HepG2 (cell line): ENCODE data around the gene TMEM214. TPM values are rescaled to one million over a fixed set of nuclear protein-coding genes. Genes with fewer than 3 reads are reported as not detected.
A peak's percentile ranks its signal among the peaks of the same experiment; 100 is the strongest.

Experiments used
- ARHGAP35 ChIP-seq: sonication (generic); formaldehyde crosslinking; IDR thresholded peaks from 2 replicates; pipeline ENCODE4 v1.9.0; 2022; ENCODE audit warnings: mild to moderate bottlenecking, inconsistent platforms, moderate library complexity, missing genetic modification reagents, borderline replicate concordance
- ATRX ChIP-seq: sonication (generic); formaldehyde crosslinking; IDR thresholded peaks from 2 replicates; pipeline ENCODE4 v1.4.0; 2020; ENCODE audit warnings: missing genetic modification reagents, borderline replicate concordance
- CREB1 ChIP-seq, 2 experiments: fragments of 450-650 bp in 1 of 2; IDR thresholded peaks; 2 replicates each; pipeline ENCODE4 v1.6.1; 2016 to 2017; ENCODE audit warnings: control low read depth in 1 of 2, mild to moderate bottlenecking in 1 of 2, missing compliant biosample characterization in 1 of 2, missing genetic modification characterization in 1 of 2
- DNMT1 ChIP-seq: sonication (generic); formaldehyde crosslinking; IDR thresholded peaks from 2 replicates; pipeline ENCODE4 v1.5.1; 2020; ENCODE audit warnings: mild to moderate bottlenecking, missing genetic modification reagents
- EEA1 ChIP-seq: sonication (generic); formaldehyde crosslinking; IDR thresholded peaks from 2 replicates; pipeline ENCODE4 v1.5.1; 2020; ENCODE audit warnings: mild to moderate bottlenecking, missing genetic modification reagents, borderline replicate concordance
- FOXP1 ChIP-seq, 2 experiments: fragments of 450-650 bp in 1 of 2; IDR thresholded peaks; 2 replicates each; pipeline ENCODE4 v1.6.1; 2017 to 2018; ENCODE audit warnings: antibody characterized with exemption in 1 of 2
- HIVEP1 ChIP-seq: sonication (generic); formaldehyde crosslinking; IDR thresholded peaks from 2 replicates; pipeline ENCODE4 v1.4.0; 2020; ENCODE audit warnings: mild to moderate bottlenecking, missing genetic modification reagents
- HNRNPLL ChIP-seq: fragments of 200-400 bp; formaldehyde crosslinking; IDR thresholded peaks from 2 replicates; pipeline ENCODE4 v1.6.1; 2017; ENCODE audit warnings: mild to moderate bottlenecking, low read depth, low read length; ENCODE audit not compliant: poor library complexity, severe bottlenecking
- IRF2 ChIP-seq: IDR thresholded peaks from 2 replicates; pipeline ENCODE4 v1.6.1; 2018; ENCODE audit warnings: missing genetic modification reagents, missing compliant biosample characterization
- JUND ChIP-seq: sonication (generic); formaldehyde crosslinking; IDR thresholded peaks from 2 replicates; pipeline ENCODE4 v1.8.0; 2022; ENCODE audit warnings: mild to moderate bottlenecking, missing genetic modification reagents
- MED13 ChIP-seq: sonication (generic); formaldehyde crosslinking; IDR thresholded peaks from 2 replicates; pipeline ENCODE4 v1.5.0; 2020; ENCODE audit warnings: missing genetic modification reagents
- PAX8 ChIP-seq: sonication (generic); formaldehyde crosslinking; IDR thresholded peaks from 2 replicates; pipeline ENCODE4 v1.8.0; 2022; ENCODE audit warnings: mild to moderate bottlenecking, missing genetic modification reagents, borderline replicate concordance
- POLR2AphosphoS5 ChIP-seq: IDR thresholded peaks from 2 replicates; pipeline ENCODE4 v1.6.1; 2012; ENCODE audit warnings: low read depth, low read length
- RBAK ChIP-seq: sonication (generic); formaldehyde crosslinking; IDR thresholded peaks from 2 replicates; pipeline ENCODE4 v1.5.1; 2020; ENCODE audit warnings: mild to moderate bottlenecking, missing genetic modification reagents
- RBM22 ChIP-seq: fragments of 200-400 bp; formaldehyde crosslinking; optimal IDR thresholded peaks from 2 replicates; pipeline ENCODE3; 2017; ENCODE audit warnings: mild to moderate bottlenecking, low read length, moderate library complexity
- SATB2 ChIP-seq: sonication (generic); formaldehyde crosslinking; IDR thresholded peaks from 2 replicates; pipeline ENCODE4 v1.5.0; 2020; ENCODE audit warnings: missing genetic modification reagents
- SMYD3 ChIP-seq: sonication (generic); formaldehyde crosslinking; IDR thresholded peaks from 2 replicates; pipeline ENCODE4 v1.8.1; 2023; ENCODE audit warnings: mild to moderate bottlenecking, missing genetic modification reagents
- SRF ChIP-seq: IDR thresholded peaks from 2 replicates; pipeline ENCODE4 v1.6.1; 2011; ENCODE audit warnings: mild to moderate bottlenecking, low read depth, low read length, moderate library complexity
- SRSF1 ChIP-seq: fragments of 200-400 bp; formaldehyde crosslinking; optimal IDR thresholded peaks from 2 replicates; pipeline ENCODE3; 2017; ENCODE audit warnings: mild to moderate bottlenecking, low read depth, low read length, moderate library complexity
- TAF15 ChIP-seq: fragments of 200-400 bp; formaldehyde crosslinking; IDR thresholded peaks from one replicate; pipeline ENCODE4 v1.6.1; 2018; ENCODE audit warnings: mild to moderate bottlenecking, low read depth, low read length; ENCODE audit not compliant: poor library complexity, severe bottlenecking
- TCF12 ChIP-seq, 2 experiments: fragments of 450-650 bp in 1 of 2; sonication (generic) in 1 of 2; formaldehyde crosslinking in 1 of 2; IDR thresholded peaks; 2 replicates each; pipeline versions ENCODE4 v1.6.1 to v1.8.0; 2017 to 2022; ENCODE audit warnings: antibody characterized with exemption in 1 of 2, mild to moderate bottlenecking in 1 of 2, missing genetic modification reagents in 1 of 2, moderate library complexity in 1 of 2
- ZKSCAN5 ChIP-seq: sonication (generic); formaldehyde crosslinking; IDR thresholded peaks from 2 replicates; pipeline ENCODE4 v1.5.1; 2020; ENCODE audit warnings: mild to moderate bottlenecking, missing genetic modification reagents
- ZNF350 ChIP-seq: sonication (generic); formaldehyde crosslinking; IDR thresholded peaks from 2 replicates; pipeline ENCODE4 v1.4.0; 2020; ENCODE audit warnings: mild to moderate bottlenecking, low read depth, missing genetic modification reagents, borderline replicate concordance
- ZNF414 ChIP-seq: sonication (generic); formaldehyde crosslinking; IDR thresholded peaks from 2 replicates; pipeline ENCODE4 v1.5.0; 2020; ENCODE audit warnings: missing genetic modification reagents
- ZNF446 ChIP-seq: sonication (generic); formaldehyde crosslinking; IDR thresholded peaks from 2 replicates; pipeline ENCODE4 v1.5.0; 2020; ENCODE audit warnings: mild to moderate bottlenecking, missing genetic modification reagents
- ZNF543 ChIP-seq: sonication (generic); formaldehyde crosslinking; IDR thresholded peaks from 2 replicates; pipeline ENCODE4 v1.4.0; 2020; ENCODE audit warnings: mild to moderate bottlenecking, missing genetic modification reagents
- ZNF713 ChIP-seq: sonication (generic); formaldehyde crosslinking; IDR thresholded peaks from 2 replicates; pipeline ENCODE4 v1.4.0; 2020; ENCODE audit warnings: mild to moderate bottlenecking, missing genetic modification reagents
- ZNF850 ChIP-seq: sonication (generic); formaldehyde crosslinking; conservative IDR thresholded peaks from 2 replicates; pipeline ENCODE4 v1.9.0; 2021; ENCODE audit warnings: mild to moderate bottlenecking, missing genetic modification reagents
- polyA plus RNA-seq, 8 experiments: library from polyadenylated mRNA; depleted of rRNA in 3 of 8; stranded (reverse) in 7 of 8; unstranded in 1 of 8; fragments of >200 nt; fragmentation: Illumina TruSeq in 4 of 8; extraction: Trizol in 4 of 8; gene quantifications; 2 replicates each; pipeline versions ENCODE4 v1.2.1 to v1.2.3, GENCODE V29; 2011 to 2016; ENCODE audit warnings: low read depth in 4 of 8, missing spikeins in 1 of 8, mixed read lengths in 1 of 8; ENCODE audit not compliant: insufficient read depth in 1 of 8
- total RNA-seq, 5 experiments: library from RNA; depleted of rRNA; stranded (reverse); fragments of >200 nt; fragmentation: Illumina TruSeq; extraction: Trizol; gene quantifications; 2 replicates each; pipeline ENCODE4 v1.2.3, GENCODE V29; 2016; ENCODE audit warnings: low read depth in 1 of 5
- TF ChIP-seq, protein P1 (sequence below): sonication (generic); formaldehyde crosslinking; IDR thresholded peaks from 2 replicates; pipeline ENCODE4 v1.4.0; 2020; ENCODE audit warnings: missing genetic modification reagents, borderline replicate concordance

Gene TMEM214
- total and polyA plus RNA-seq, 2 of the 13 experiments (the other 11 are each of a cell fraction or from before 2014, with no cell fraction given): 58.3 to 132 TPM

DNA sequence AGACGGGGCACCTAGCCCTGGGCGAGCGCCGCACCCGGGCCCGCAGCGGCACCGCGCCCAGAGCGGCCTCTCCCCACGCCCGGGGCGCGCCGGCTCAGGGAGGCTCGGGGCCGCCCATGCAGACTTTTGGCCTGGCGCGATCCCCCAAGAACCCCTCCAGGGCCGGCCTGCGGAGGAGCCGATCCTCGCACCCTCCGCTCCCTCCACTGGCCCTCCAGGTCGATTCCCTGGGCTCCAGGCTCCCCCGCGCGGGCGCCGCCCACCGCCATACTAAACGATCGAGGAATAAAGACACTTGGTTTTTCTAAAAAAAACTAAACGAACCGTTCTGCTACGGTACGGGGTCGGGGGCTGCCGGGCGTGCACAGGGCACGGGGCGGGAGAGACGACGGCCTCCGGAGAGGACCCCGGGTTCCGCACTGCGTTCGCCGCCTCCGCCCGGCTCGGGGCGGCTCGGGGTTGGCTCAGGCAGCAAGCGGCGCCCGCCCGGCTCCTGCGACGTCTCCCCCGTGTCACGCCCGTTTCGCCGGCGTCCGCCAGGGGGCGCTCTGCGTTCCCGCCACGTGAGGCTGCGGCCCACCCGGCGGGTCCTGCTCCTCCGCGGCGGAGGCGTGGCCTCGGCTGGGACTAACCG is 53.4 kb downstream of the TMEM214 start (continued):
- peak; percentile 36 for TF ChIP-seq HNRNPLL
- TF ChIP-seq RBM22: no peak
- TF ChIP-seq ZNF350 (CRISPR knock-in tag): no peak
- no peak for TF ChIP-seq HIVEP1 (CRISPR knock-in tag)
- peak; percentile 61 for TF ChIP-seq POLR2AphosphoS5
- TF ChIP-seq RBAK (CRISPR knock-in tag): no peak
- no peak; the same call in 1 of the 2 replicates for TF ChIP-seq ZNF713
- TF ChIP-seq JUND: no peak
- peak; percentile 90; the same call in 1 of the 2 replicates for TF ChIP-seq MED13 (CRISPR knock-in tag)
- no peak for TF ChIP-seq ZKSCAN5 (CRISPR knock-in tag)
- TF ChIP-seq TAF15: peak; percentile 36
- TF ChIP-seq ZNF850 (CRISPR knock-in tag): no peak
- TF ChIP-seq SRF: no peak; the same call in 1 of the 2 replicates
- no peak for TF ChIP-seq TCF12 (IDR thresholded peaks at IDR 0.05)
- TF ChIP-seq TCF12 (CRISPR knock-in tag; IDR thresholded peaks at IDR 0.05): no peak
- no peak for TF ChIP-seq SMYD3
- TF ChIP-seq, protein P1, sequence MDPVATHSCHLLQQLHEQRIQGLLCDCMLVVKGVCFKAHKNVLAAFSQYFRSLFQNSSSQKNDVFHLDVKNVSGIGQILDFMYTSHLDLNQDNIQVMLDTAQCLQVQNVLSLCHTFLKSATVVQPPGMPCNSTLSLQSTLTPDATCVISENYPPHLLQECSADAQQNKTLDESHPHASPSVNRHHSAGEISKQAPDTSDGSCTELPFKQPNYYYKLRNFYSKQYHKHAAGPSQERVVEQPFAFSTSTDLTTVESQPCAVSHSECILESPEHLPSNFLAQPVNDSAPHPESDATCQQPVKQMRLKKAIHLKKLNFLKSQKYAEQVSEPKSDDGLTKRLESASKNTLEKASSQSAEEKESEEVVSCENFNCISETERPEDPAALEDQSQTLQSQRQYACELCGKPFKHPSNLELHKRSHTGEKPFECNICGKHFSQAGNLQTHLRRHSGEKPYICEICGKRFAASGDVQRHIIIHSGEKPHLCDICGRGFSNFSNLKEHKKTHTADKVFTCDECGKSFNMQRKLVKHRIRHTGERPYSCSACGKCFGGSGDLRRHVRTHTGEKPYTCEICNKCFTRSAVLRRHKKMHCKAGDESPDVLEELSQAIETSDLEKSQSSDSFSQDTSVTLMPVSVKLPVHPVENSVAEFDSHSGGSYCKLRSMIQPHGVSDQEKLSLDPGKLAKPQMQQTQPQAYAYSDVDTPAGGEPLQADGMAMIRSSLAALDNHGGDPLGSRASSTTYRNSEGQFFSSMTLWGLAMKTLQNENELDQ: no peak
- no peak for TF ChIP-seq SRSF1
- TF ChIP-seq ZNF543: peak; percentile 53; the same call in 1 of the 2 replicates
- no peak; the same call in 1 of the 2 replicates for TF ChIP-seq DNMT1
- no peak; the same call in 1 of the 2 replicates for TF ChIP-seq SATB2 (CRISPR knock-in tag)
- TF ChIP-seq FOXP1 (IDR thresholded peaks at IDR 0.05): no peak
- TF ChIP-seq FOXP1 (CRISPR knock-in tag; IDR thresholded peaks at IDR 0.05): no peak
- TF ChIP-seq ATRX (CRISPR knock-in tag): no peak
- no peak for TF ChIP-seq ZNF414 (CRISPR knock-in tag)
- TF ChIP-seq EEA1 (CRISPR knock-in tag): peak; percentile 58; the same call in 1 of the 2 replicates
- TF ChIP-seq CREB1 (IDR thresholded peaks at IDR 0.05): peak; percentile 62; the same call in 1 of the 2 replicates
- no peak for TF ChIP-seq CREB1 (CRISPR knock-in tag; IDR thresholded peaks at IDR 0.05)
- TF ChIP-seq PAX8 (CRISPR knock-in tag): peak; percentile 1; the same call in 1 of the 2 replicates
- 0 out of 2 replicates have a peak, but pooled peaks have one; percentile 83 for TF ChIP-seq ZNF446 (CRISPR knock-in tag)
- TF ChIP-seq ARHGAP35 (CRISPR knock-in tag): peak; percentile 65; the same call in 1 of the 2 replicates
- peak; percentile 45; the same call in 1 of the 2 replicates for TF ChIP-seq IRF2
